Astrocyte (in vitro differentiated cells and primary cell): Measurements from ENCODE around the gene ZBTB46. TPM values are rescaled to one million over a fixed set of nuclear protein-coding genes. Genes with fewer than 3 reads are reported as not detected.

ENCODE experiments used
- DNase-seq: peaks from one replicate; pipeline ENCODE4 v3.0.0-alpha.2; 2010; ENCODE audit warnings: low read depth
- FAIRE-seq: peaks from 2 replicates; lab custom pipeline; 2011; peaks lifted over from hg19 to GRCh38; lab: Jason Lieb, UNC
- H2AFZ ChIP-seq: 2 replicates; pipeline ENCODE4 v1.6.0; 2012; ENCODE audit warnings: low read depth, low read length, inconsistent platforms
- H3K27ac ChIP-seq: 2 replicates; pipeline ENCODE4 v1.5.1; 2011; ENCODE audit warnings: low read depth, low read length, inconsistent platforms
- H3K27me3 ChIP-seq: 2 replicates; pipeline ENCODE4 v1.6.0; 2011; ENCODE audit warnings: low read length, inconsistent platforms; ENCODE audit not compliant: insufficient read depth
- H3K36me3 ChIP-seq: 2 replicates; pipeline ENCODE4 v1.5.1; 2011; ENCODE audit warnings: low read length, inconsistent platforms; ENCODE audit not compliant: insufficient read depth
- H3K4me1 ChIP-seq: 2 replicates; pipeline ENCODE4 v1.5.1; 2011; ENCODE audit warnings: low read length, inconsistent platforms; ENCODE audit not compliant: insufficient read depth
- H3K4me2 ChIP-seq: 2 replicates; pipeline ENCODE4 v1.6.0; 2012; ENCODE audit warnings: low read length, inconsistent platforms
- H3K4me3 ChIP-seq: 2 replicates; pipeline ENCODE4 v1.5.1; 2011; ENCODE audit warnings: low read depth, mild to moderate bottlenecking, low read length, inconsistent platforms; ENCODE audit not compliant: insufficient read depth
- H3K79me2 ChIP-seq: 2 replicates; pipeline ENCODE4 v1.6.0; 2012; ENCODE audit warnings: mild to moderate bottlenecking, low read length, inconsistent platforms; ENCODE audit not compliant: insufficient read depth
- H3K9ac ChIP-seq: 2 replicates; pipeline ENCODE4 v1.6.0; 2012; ENCODE audit warnings: mild to moderate bottlenecking, low read length, inconsistent platforms
- H3K9me3 ChIP-seq: 2 replicates; pipeline ENCODE4 v1.5.1; 2012; ENCODE audit warnings: low read depth, mild to moderate bottlenecking, low read length, inconsistent platforms; ENCODE audit not compliant: insufficient read depth
- H4K20me1 ChIP-seq: 2 replicates; pipeline ENCODE4 v1.6.0; 2012; ENCODE audit warnings: low read length, inconsistent platforms; ENCODE audit not compliant: insufficient read depth
- H3K27ac Mint-ChIP-seq: one replicate; pipeline ENCODE4 v1.8.0; 2021; ENCODE audit warnings: mild to moderate bottlenecking, mixed read lengths; ENCODE audit not compliant: unreplicated experiment
- H3K27me3 Mint-ChIP-seq: one replicate; pipeline ENCODE4 v1.8.0; 2021; ENCODE audit warnings: low read depth, mixed read lengths; ENCODE audit not compliant: unreplicated experiment
- H3K36me3 Mint-ChIP-seq: one replicate; pipeline ENCODE4 v1.8.0; 2021; ENCODE audit warnings: low read depth, mixed read lengths; ENCODE audit not compliant: unreplicated experiment
- H3K4me1 Mint-ChIP-seq: one replicate; pipeline ENCODE4 v1.8.0; 2021; ENCODE audit warnings: low read depth, mixed read lengths; ENCODE audit not compliant: unreplicated experiment
- H3K4me3 Mint-ChIP-seq: one replicate; pipeline ENCODE4 v1.8.0; 2021; ENCODE audit warnings: mild to moderate bottlenecking, moderate library complexity, mixed read lengths; ENCODE audit not compliant: unreplicated experiment
- H3K9me3 Mint-ChIP-seq: one replicate; pipeline ENCODE4 v1.8.0; 2021; ENCODE audit warnings: mild to moderate bottlenecking, mixed read lengths; ENCODE audit not compliant: unreplicated experiment
- CTCF ChIP-seq: IDR thresholded peaks from 2 replicates; pipeline ENCODE4 v1.5.1; 2011; ENCODE audit warnings: low read depth, mild to moderate bottlenecking, inconsistent platforms, low read length, moderate library complexity; ENCODE audit not compliant: insufficient read depth
- EZH2 ChIP-seq: IDR thresholded peaks from 2 replicates; pipeline ENCODE4 v1.6.1; 2012; ENCODE audit warnings: mild to moderate bottlenecking, low read length, inconsistent platforms; ENCODE audit not compliant: insufficient read depth
- total RNA-seq: library from RNA; stranded (reverse); gene quantifications from 2 replicates; pipeline ENCODE4 v1.2.1, GENCODE V29; 2021

Gene ZBTB46
- total RNA-seq, 1 donor from 2014 or later, result 13.9 TPM

DNA sequence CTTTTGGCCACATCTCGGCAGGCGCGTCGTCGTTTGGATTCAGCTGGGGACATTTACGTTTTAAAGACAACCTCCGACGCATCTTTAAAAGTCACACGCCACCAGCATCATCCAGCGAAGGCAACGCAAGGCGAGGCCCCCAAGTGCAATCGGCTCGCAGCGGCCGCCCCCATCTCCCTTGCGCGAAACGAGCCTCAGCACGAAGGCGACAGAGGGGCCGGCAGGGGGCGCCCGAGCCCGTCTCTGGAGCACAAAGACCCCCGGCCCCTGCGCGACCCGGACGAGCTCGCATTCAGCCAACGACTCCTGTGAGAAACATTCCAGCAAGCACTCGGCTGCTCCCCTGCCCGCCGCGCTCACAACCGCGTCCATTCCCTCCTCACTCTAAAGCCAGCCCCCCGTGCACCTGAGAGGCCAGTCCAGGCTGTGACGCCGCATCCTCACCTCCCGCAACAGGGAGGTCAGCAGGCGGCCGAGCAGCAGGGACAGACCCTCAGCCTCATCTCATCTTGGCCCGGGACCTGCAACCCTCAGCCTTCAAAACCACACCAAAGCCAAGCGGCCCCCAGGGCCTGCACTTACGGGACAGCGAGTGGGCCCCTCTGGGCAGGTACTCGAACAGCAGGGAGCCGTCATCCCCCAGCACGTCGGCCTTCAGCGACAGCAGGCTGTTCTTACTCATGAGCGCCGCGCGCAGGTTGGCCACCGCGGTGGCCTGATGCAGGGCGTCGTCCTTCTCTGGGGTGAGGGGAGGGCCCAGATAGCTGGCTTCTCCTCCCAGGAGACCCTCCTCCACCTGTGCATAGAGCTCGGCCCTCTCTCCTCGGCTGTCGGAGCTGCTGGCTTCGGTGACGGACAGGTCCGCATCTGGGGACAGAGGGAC, 55.7 kb downstream of the ZBTB46 start:
- Mint-ChIP-seq H3K4me3 (peak overlapping the region; percentile 45), H3K27me3 (no peaks in the 10 kb centered on the region), H3K9me3 (no peaks in the 10 kb centered on the region), H3K4me1 (peaks cover 14% of the 10 kb centered on the region), H3K27ac (peak overlapping the region; percentile 41), H3K36me3 (peaks cover 5% of the 10 kb centered on the region)
- FAIRE-seq (no peak), DNase-seq (peak; percentile 12)
- H3K36me3 ChIP-seq, result no peaks in the 10 kb centered on the region
- no peak overlapping the region for H3K27ac ChIP-seq
- TF ChIP-seq CTCF (peak; percentile 42), EZH2 (no peak)
- peak overlapping the region; percentile 87 for H3K4me2 ChIP-seq
- peaks cover 8% of the 10 kb centered on the region for H3K4me1 ChIP-seq
- H4K20me1 ChIP-seq, result peaks cover 12% of the 10 kb centered on the region
- peak overlapping the region; percentile 84 for H2AFZ ChIP-seq
- H3K9me3 ChIP-seq, result no peaks in the 10 kb centered on the region
- H3K79me2 ChIP-seq, result peaks cover 7% of the 10 kb centered on the region
- H3K27me3 ChIP-seq, result no peaks in the 10 kb centered on the region
- H3K9ac ChIP-seq, result peak overlapping the region; percentile 60
- peak overlapping the region; percentile 44 for H3K4me3 ChIP-seq

DNA sequence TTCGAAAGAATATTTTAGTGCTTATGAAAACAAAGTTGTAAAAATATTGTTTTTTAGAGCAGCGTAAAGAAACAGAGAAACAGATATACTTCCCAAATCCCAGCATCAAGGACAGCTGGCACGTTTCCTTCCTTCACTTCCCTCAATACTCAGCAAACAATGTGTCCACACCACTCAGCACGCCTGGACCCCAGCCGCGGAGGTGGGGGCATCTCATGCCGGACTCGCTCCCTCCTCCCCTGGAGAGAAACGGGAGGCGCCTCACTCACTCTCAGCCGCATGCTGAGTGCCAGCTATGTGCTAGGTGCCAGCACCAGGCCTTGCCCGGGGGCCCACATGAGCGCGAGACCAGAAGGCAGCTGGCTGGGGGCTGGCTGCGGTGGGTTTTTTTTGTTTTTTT, 56.8 kb downstream of the ZBTB46 start:
- TF ChIP-seq CTCF, result no peak
- peak overlapping the region; percentile 34 for H3K4me3 Mint-ChIP-seq

More for the DNA sequence above, 56.8 kb downstream of the ZBTB46 start:
- no peak for DNase-seq
- H3K4me1 ChIP-seq, result peaks cover 8% of the 10 kb centered on the region
- no peak overlapping the region for H3K4me3 ChIP-seq
- H3K9me3 Mint-ChIP-seq, result no peaks in the 10 kb centered on the region
- no peaks in the 10 kb centered on the region for H3K36me3 ChIP-seq
- no peaks in the 10 kb centered on the region for H3K9me3 ChIP-seq
- peaks cover 7% of the 10 kb centered on the region for H3K79me2 ChIP-seq
- peaks cover 10% of the 10 kb centered on the region for H3K36me3 Mint-ChIP-seq
- H4K20me1 ChIP-seq, result peaks cover 12% of the 10 kb centered on the region
- H3K27ac Mint-ChIP-seq, result no peak overlapping the region
- no peak for FAIRE-seq
- no peaks in the 10 kb centered on the region for H3K27me3 Mint-ChIP-seq
- H3K27me3 ChIP-seq, result no peaks in the 10 kb centered on the region
- H3K27ac ChIP-seq, result no peak overlapping the region
- no peak overlapping the region for H3K9ac ChIP-seq
- H3K4me2 ChIP-seq, result no peak overlapping the region
- H2AFZ ChIP-seq, result no peak overlapping the region
- peaks cover 14% of the 10 kb centered on the region for H3K4me1 Mint-ChIP-seq
